ENCODE measurements around the gene BRD3OS. TPM values are rescaled to one million over a fixed set of nuclear protein-coding genes. Genes with fewer than 3 reads are reported as not detected.

The BRD3OS gene
- total and polyA plus RNA-seq, 2 donors (not counting 1 experiment from before 2014, with no cell fraction given) = 12.0 to 25.3 TPM

GRCh38 chr9:134025606-134026541 is 593 bp downstream of the BRD3OS start:
- H3K27ac Mint-ChIP-seq = peak overlapping the region; percentile 88
- ChIA-PET CTCF (interaction anchor here (0.9 to 4.5 kb wide), 7 partner anchors 30 to 243 kb away, joined by 3 to 27 read pairs (median 3); no protein-coding TSS in a partner anchor), POLR2A (interaction anchor here (0.6 to 1.6 kb wide), 6 partner anchors 34 to 1616 kb away, joined by 3 to 10 read pairs (median 6); partner anchors contain the start of gene CFAP77)
- peaks cover 4% of the 10 kb centered on the region for H3K79me2 ChIP-seq (ENCODE audit: control insufficient read depth, insufficient read depth, low read length)
- H3K4me2 ChIP-seq (replicated peaks; ENCODE audit: low read depth, low read length, poor library complexity, severe bottlenecking) = peak overlapping the region; percentile 89
- no peaks in the 10 kb centered on the region for H3K27me3 ChIP-seq (replicated peaks in 1 of 4; ENCODE audit: control extremely low read depth in 1 of 4, control insufficient read depth in 3 of 4, insufficient read depth in 4 of 4, low read length in 3 of 4)
- TF ChIP-seq EZH2 (IDR thresholded peaks at IDR 0.05; ENCODE audit: borderline replicate concordance, insufficient read depth, low read depth, low read length, poor library complexity, severe bottlenecking) (no peak), CTCF (IDR thresholded peaks at IDR 0.05) (peak; percentile 34)
- H2AFZ ChIP-seq (ENCODE audit: insufficient read depth, low read depth, low read length, poor library complexity, severe bottlenecking) = peak overlapping the region; percentile 77
- peak overlapping the region; percentile 34 to 69 for H3K27ac ChIP-seq (ENCODE audit: low read length in 2 of 2)
- intact Hi-C loops (cut with micrococcal nuclease) = loop anchor here (1.0 to 2.0 kb wide), 7 partner anchors 32 to 650 kb away; partner anchors contain the start of genes BRD3, STKLD1, SURF4 and WDR5
- H3K36me3 ChIP-seq (replicated peaks in 1 of 2; ENCODE audit: control extremely low read depth in 1 of 2, control insufficient read depth in 1 of 2, extremely low read depth in 1 of 2, insufficient read depth in 2 of 2, low read length in 1 of 2) = peaks cover 0 to 14% of the 10 kb centered on the region in 2 experiments
- H3K4me1 Mint-ChIP-seq = peaks cover 11% of the 10 kb centered on the region
- H3K9me3 Mint-ChIP-seq (ENCODE audit: insufficient read depth) = no peaks in the 10 kb centered on the region
- peaks cover 6 to 19% of the 10 kb centered on the region in 2 donors for H3K4me1 ChIP-seq (ENCODE audit: control insufficient read depth in 2 of 2, insufficient read depth in 2 of 2, low read length in 2 of 2)
- H3K9ac ChIP-seq (ENCODE audit: low read length) = peak overlapping the region; percentile 70
- H4K20me1 ChIP-seq (ENCODE audit: control insufficient read depth, insufficient read depth, low read length, poor library complexity, severe bottlenecking) = peaks cover 13% of the 10 kb centered on the region
- WGBS (ENCODE audit: insufficient coverage) = 18% methylated on average over 66 of the region's 66 CpGs
- peaks cover 0 to 4% (median 0%) of the 10 kb centered on the region in 3 donors for H3K9me3 ChIP-seq (ENCODE audit: control extremely low read depth in 1 of 3, control insufficient read depth in 2 of 3, insufficient read depth in 1 of 3, low read length in 2 of 3)
- peak overlapping the region; percentile 53 to 85 (median 76) for H3K4me3 ChIP-seq (ENCODE audit: control extremely low read depth in 1 of 5, extremely low read depth in 1 of 5, insufficient read depth in 1 of 5, low read depth in 2 of 5, low read length in 4 of 5)
- no peaks in the 10 kb centered on the region for H3K27me3 Mint-ChIP-seq
- DNase-seq (peak; percentile 81), ATAC-seq (ENCODE audit: low read depth) (peak; percentile 14)
- H3K4me3 Mint-ChIP-seq = peak overlapping the region; percentile 86
